ENCODE results near the gene NBAS.

- TF ChIP-seq ZNF530 (CRISPR knock-in tag; IDR thresholded peaks at IDR 0.05; ENCODE audit: low read depth): no peak
- no peak for TF ChIP-seq MBNL3 (CRISPR knock-in tag; conservative IDR thresholded peaks at IDR 0.05)
- no peak for TF ChIP-seq PBX2 (CRISPR knock-in tag; IDR thresholded peaks at IDR 0.05)
- TF ChIP-seq, protein P1, sequence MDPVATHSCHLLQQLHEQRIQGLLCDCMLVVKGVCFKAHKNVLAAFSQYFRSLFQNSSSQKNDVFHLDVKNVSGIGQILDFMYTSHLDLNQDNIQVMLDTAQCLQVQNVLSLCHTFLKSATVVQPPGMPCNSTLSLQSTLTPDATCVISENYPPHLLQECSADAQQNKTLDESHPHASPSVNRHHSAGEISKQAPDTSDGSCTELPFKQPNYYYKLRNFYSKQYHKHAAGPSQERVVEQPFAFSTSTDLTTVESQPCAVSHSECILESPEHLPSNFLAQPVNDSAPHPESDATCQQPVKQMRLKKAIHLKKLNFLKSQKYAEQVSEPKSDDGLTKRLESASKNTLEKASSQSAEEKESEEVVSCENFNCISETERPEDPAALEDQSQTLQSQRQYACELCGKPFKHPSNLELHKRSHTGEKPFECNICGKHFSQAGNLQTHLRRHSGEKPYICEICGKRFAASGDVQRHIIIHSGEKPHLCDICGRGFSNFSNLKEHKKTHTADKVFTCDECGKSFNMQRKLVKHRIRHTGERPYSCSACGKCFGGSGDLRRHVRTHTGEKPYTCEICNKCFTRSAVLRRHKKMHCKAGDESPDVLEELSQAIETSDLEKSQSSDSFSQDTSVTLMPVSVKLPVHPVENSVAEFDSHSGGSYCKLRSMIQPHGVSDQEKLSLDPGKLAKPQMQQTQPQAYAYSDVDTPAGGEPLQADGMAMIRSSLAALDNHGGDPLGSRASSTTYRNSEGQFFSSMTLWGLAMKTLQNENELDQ (CRISPR knock-in tag; IDR thresholded peaks at IDR 0.05; ENCODE audit: borderline replicate concordance): no peak
- TF ChIP-seq FOXK2 (IDR thresholded peaks at IDR 0.05): no peak
- TF ChIP-seq CTCF (CRISPR knock-in tag; IDR thresholded peaks at IDR 0.05): no peak
- TF ChIP-seq, protein P2, sequence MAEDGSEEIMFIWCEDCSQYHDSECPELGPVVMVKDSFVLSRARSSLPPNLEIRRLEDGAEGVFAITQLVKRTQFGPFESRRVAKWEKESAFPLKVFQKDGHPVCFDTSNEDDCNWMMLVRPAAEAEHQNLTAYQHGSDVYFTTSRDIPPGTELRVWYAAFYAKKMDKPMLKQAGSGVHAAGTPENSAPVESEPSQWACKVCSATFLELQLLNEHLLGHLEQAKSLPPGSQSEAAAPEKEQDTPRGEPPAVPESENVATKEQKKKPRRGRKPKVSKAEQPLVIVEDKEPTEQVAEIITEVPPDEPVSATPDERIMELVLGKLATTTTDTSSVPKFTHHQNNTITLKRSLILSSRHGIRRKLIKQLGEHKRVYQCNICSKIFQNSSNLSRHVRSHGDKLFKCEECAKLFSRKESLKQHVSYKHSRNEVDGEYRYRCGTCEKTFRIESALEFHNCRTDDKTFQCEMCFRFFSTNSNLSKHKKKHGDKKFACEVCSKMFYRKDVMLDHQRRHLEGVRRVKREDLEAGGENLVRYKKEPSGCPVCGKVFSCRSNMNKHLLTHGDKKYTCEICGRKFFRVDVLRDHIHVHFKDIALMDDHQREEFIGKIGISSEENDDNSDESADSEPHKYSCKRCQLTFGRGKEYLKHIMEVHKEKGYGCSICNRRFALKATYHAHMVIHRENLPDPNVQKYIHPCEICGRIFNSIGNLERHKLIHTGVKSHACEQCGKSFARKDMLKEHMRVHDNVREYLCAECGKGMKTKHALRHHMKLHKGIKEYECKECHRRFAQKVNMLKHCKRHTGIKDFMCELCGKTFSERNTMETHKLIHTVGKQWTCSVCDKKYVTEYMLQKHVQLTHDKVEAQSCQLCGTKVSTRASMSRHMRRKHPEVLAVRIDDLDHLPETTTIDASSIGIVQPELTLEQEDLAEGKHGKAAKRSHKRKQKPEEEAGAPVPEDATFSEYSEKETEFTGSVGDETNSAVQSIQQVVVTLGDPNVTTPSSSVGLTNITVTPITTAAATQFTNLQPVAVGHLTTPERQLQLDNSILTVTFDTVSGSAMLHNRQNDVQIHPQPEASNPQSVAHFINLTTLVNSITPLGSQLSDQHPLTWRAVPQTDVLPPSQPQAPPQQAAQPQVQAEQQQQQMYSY (CRISPR knock-in tag; IDR thresholded peaks at IDR 0.05): no peak
- TF ChIP-seq BHLHE40 (IDR thresholded peaks at IDR 0.05; ENCODE audit: low read length): no peak
- TF ChIP-seq, protein P3, sequence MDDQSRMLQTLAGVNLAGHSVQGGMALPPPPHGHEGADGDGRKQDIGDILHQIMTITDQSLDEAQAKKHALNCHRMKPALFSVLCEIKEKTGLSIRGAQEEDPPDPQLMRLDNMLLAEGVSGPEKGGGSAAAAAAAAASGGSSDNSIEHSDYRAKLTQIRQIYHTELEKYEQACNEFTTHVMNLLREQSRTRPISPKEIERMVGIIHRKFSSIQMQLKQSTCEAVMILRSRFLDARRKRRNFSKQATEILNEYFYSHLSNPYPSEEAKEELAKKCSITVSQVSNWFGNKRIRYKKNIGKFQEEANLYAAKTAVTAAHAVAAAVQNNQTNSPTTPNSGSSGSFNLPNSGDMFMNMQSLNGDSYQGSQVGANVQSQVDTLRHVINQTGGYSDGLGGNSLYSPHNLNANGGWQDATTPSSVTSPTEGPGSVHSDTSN (CRISPR knock-in tag; IDR thresholded peaks at IDR 0.05; ENCODE audit: borderline replicate concordance): no peak
- no peak for TF ChIP-seq TCF7L2 (IDR thresholded peaks at IDR 0.05; ENCODE audit: low read depth, low read length)
- no peak for TF ChIP-seq TAF1 (CRISPR knock-in tag; IDR thresholded peaks at IDR 0.05)
These were observed 177.3 kb downstream of the NBAS start for GRCh38 chr2:15383695-15384350.

Measured in HepG2 (cell line).